OCI-LY1 (cell line): ENCODE measurements around the gene C11orf91.

Experiments used
- CTCF ChIP-seq: fragments of 200-600 bp; sonication (generic), shearing (Covaris generic); IDR thresholded peaks from 2 replicates; pipeline ENCODE4 v1.5.1; 2017; ENCODE audit warnings: mild to moderate bottlenecking, antibody characterized with exemption, low read length, moderate library complexity, mixed read lengths
- EZH2 ChIP-seq: fragments of 200-600 bp; sonication (generic), shearing (Covaris generic); IDR thresholded peaks from 2 replicates; pipeline ENCODE4 v1.8.0; 2017; ENCODE audit warnings: borderline replicate concordance, mixed run types, mild to moderate bottlenecking, antibody characterized with exemption, low read length, moderate library complexity, mixed read lengths

GRCh38 chr11:33670250-33671011 is 30.2 kb downstream of the C11orf91 start:
- no peak for TF ChIP-seq CTCF
- TF ChIP-seq EZH2, result no peak
